ENCODE data around the gene PAX7. TPM values are rescaled to one million over a fixed set of nuclear protein-coding genes. Genes with fewer than 3 reads are reported as not detected.

PAX7 gene
- total and polyA plus RNA-seq, 2 experiments from 2014 or later, result 0.03 TPM; not detected in 1

DNA sequence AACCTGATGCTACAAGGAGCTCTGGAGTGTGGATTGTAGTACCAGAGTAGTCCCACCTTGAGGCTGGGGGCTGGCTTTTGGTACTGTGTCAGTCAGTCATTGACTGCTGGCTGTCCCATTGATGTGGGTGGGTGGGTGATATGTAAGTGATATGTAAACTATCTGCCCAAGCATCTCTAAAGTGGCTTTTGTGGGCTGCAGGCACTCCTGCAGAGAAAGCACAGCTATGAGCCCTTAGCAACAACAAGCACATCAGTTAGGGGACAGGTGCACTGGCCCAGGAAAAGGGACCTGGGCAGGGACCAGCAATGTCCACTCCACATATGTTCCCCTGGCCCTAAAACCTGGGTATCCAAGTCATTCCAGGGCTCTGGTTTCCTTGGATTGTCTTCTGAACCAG lies 118.9 kb downstream of the PAX7 start:
- no peak for DNase-seq (ENCODE audit: low spot score)
- Histone ChIP-seq H4K20me1 (replicated peaks; ENCODE audit: insufficient read depth) (no peaks in the 10 kb centered on the region), H3K27ac (ENCODE audit: low read depth) (no peak overlapping the region), H3K9me2 (ENCODE audit: insufficient read depth) (no peaks in the 10 kb centered on the region; the same call in 1 of the 2 replicates), H3K4me2 (no peak overlapping the region), H2AFZ (no peak overlapping the region), H3K79me2 (replicated peaks; ENCODE audit: insufficient read depth) (no peaks in the 10 kb centered on the region), H3K27me3 (ENCODE audit: insufficient read depth) (peaks cover 7% of the 10 kb centered on the region; the same call in 1 of the 2 replicates), H3K4me3 (no peak overlapping the region), H3F3A (replicated peaks; ENCODE audit: low read depth) (no peaks in the 10 kb centered on the region), H3K4me1 (ENCODE audit: insufficient read depth) (no peaks in the 10 kb centered on the region), H3K36me3 (ENCODE audit: insufficient read depth) (no peaks in the 10 kb centered on the region)
- no peak for ATAC-seq
- H3K36me3 Mint-ChIP-seq (ENCODE audit: low read depth), result no peaks in the 10 kb centered on the region
- H3K4me3 Mint-ChIP-seq, result no peak overlapping the region
- H3K27ac Mint-ChIP-seq, result no peak overlapping the region
- no peaks in the 10 kb centered on the region for H3K4me1 Mint-ChIP-seq
- peaks cover 6% of the 10 kb centered on the region; the same call in 2 of the 3 replicates for H3K9me3 Mint-ChIP-seq
- TF ChIP-seq NANOG (IDR thresholded peaks at IDR 0.05; ENCODE audit: borderline replicate concordance) (no peak), POLR2AphosphoS5 (IDR thresholded peaks at IDR 0.05; ENCODE audit: low read depth) (no peak), STAT1 (IDR thresholded peaks at IDR 0.05; ENCODE audit: unreplicated experiment) (no peak), JUNB (IDR thresholded peaks at IDR 0.05; ENCODE audit: unreplicated experiment) (no peak), EZH2phosphoT487 (IDR thresholded peaks at IDR 0.05; ENCODE audit: unreplicated experiment) (no peak), CREB1 (CRISPR knock-in tag; IDR thresholded peaks at IDR 0.05; ENCODE audit: low read depth) (no peak), EZH2 (IDR thresholded peaks at IDR 0.05; ENCODE audit: low read depth, unreplicated experiment) (no peak), ZNF114 (CRISPR knock-in tag; IDR thresholded peaks at IDR 0.05) (no peak)
- TF ChIP-seq, protein P1, sequence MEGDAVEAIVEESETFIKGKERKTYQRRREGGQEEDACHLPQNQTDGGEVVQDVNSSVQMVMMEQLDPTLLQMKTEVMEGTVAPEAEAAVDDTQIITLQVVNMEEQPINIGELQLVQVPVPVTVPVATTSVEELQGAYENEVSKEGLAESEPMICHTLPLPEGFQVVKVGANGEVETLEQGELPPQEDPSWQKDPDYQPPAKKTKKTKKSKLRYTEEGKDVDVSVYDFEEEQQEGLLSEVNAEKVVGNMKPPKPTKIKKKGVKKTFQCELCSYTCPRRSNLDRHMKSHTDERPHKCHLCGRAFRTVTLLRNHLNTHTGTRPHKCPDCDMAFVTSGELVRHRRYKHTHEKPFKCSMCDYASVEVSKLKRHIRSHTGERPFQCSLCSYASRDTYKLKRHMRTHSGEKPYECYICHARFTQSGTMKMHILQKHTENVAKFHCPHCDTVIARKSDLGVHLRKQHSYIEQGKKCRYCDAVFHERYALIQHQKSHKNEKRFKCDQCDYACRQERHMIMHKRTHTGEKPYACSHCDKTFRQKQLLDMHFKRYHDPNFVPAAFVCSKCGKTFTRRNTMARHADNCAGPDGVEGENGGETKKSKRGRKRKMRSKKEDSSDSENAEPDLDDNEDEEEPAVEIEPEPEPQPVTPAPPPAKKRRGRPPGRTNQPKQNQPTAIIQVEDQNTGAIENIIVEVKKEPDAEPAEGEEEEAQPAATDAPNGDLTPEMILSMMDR (conservative IDR thresholded peaks at IDR 0.05; ENCODE audit: low read depth in 2 of 2), result no peak
- TF ChIP-seq, protein P2, sequence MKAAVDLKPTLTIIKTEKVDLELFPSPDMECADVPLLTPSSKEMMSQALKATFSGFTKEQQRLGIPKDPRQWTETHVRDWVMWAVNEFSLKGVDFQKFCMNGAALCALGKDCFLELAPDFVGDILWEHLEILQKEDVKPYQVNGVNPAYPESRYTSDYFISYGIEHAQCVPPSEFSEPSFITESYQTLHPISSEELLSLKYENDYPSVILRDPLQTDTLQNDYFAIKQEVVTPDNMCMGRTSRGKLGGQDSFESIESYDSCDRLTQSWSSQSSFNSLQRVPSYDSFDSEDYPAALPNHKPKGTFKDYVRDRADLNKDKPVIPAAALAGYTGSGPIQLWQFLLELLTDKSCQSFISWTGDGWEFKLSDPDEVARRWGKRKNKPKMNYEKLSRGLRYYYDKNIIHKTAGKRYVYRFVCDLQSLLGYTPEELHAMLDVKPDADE (IDR thresholded peaks at IDR 0.05), result no peak
- TF ChIP-seq, protein P3, sequence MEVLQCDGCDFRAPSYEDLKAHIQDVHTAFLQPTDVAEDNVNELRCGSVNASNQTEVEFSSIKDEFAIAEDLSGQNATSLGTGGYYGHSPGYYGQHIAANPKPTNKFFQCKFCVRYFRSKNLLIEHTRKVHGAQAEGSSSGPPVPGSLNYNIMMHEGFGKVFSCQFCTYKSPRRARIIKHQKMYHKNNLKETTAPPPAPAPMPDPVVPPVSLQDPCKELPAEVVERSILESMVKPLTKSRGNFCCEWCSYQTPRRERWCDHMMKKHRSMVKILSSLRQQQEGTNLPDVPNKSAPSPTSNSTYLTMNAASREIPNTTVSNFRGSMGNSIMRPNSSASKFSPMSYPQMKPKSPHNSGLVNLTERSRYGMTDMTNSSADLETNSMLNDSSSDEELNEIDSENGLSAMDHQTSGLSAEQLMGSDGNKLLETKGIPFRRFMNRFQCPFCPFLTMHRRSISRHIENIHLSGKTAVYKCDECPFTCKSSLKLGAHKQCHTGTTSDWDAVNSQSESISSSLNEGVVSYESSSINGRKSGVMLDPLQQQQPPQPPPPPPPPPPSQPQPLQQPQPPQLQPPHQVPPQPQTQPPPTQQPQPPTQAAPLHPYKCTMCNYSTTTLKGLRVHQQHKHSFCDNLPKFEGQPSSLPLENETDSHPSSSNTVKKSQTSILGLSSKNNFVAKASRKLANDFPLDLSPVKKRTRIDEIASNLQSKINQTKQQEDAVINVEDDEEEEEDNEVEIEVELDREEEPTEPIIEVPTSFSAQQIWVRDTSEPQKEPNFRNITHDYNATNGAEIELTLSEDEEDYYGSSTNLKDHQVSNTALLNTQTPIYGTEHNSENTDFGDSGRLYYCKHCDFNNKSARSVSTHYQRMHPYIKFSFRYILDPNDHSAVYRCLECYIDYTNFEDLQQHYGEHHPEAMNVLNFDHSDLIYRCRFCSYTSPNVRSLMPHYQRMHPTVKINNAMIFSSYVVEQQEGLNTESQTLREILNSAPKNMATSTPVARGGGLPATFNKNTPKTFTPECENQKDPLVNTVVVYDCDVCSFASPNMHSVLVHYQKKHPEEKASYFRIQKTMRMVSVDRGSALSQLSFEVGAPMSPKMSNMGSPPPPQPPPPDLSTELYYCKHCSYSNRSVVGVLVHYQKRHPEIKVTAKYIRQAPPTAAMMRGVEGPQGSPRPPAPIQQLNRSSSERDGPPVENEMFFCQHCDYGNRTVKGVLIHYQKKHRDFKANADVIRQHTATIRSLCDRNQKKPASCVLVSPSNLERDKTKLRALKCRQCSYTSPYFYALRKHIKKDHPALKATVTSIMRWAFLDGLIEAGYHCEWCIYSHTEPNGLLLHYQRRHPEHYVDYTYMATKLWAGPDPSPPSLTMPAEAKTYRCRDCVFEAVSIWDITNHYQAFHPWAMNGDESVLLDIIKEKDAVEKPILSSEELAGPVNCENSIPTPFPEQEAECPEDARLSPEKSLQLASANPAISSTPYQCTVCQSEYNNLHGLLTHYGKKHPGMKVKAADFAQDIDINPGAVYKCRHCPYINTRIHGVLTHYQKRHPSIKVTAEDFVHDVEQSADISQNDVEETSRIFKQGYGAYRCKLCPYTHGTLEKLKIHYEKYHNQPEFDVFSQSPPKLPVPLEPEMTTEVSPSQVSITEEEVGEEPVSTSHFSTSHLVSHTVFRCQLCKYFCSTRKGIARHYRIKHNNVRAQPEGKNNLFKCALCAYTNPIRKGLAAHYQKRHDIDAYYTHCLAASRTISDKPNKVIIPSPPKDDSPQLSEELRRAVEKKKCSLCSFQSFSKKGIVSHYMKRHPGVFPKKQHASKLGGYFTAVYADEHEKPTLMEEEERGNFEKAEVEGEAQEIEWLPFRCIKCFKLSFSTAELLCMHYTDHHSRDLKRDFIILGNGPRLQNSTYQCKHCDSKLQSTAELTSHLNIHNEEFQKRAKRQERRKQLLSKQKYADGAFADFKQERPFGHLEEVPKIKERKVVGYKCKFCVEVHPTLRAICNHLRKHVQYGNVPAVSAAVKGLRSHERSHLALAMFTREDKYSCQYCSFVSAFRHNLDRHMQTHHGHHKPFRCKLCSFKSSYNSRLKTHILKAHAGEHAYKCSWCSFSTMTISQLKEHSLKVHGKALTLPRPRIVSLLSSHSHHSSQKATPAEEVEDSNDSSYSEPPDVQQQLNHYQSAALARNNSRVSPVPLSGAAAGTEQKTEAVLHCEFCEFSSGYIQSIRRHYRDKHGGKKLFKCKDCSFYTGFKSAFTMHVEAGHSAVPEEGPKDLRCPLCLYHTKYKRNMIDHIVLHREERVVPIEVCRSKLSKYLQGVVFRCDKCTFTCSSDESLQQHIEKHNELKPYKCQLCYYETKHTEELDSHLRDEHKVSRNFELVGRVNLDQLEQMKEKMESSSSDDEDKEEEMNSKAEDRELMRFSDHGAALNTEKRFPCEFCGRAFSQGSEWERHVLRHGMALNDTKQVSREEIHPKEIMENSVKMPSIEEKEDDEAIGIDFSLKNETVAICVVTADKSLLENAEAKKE (CRISPR knock-in tag; IDR thresholded peaks at IDR 0.05), result no peak
- peaks cover 14% of the 10 kb centered on the region for H3K27me3 Mint-ChIP-seq (ENCODE audit: insufficient read depth, low read depth, poor library complexity)
